ENCODE results near the gene ZNHIT2.

DNA sequence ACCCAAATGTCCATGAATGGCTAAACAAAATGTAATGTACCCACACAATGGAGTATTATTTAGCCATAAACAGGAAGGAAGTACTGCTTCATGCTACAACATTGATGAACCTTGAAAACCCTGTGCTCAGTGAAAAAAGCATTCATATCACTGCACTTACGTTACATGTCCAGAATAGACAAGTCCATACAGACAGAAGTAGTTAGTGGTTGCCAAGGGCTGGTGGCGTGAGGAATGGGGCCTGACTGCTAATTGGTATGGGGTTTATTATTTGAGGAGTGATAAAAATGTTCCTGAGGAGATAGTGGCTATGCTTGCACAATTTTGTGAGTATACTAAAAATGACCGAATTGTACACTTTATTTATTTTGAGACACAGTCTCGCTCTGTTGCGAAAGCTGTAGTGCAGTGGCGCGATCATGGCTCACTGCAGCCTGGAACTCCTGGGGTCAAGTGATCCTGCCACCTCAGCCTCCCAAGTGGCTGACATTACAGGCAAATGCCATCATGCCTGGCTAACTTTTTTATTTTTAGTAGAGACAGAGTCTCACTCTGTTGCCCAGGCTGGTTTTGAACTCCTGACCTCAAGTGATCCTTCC is 24.5 kb upstream of the ZNHIT2 start:
- TF ChIP-seq EP300 (IDR thresholded peaks at IDR 0.05; ENCODE audit: borderline replicate concordance) (no peak), ZBTB7A (IDR thresholded peaks at IDR 0.05; ENCODE audit: low read depth) (no peak), RAD21 (IDR thresholded peaks at IDR 0.05; ENCODE audit: low read depth) (no peak), EGR1 (IDR thresholded peaks at IDR 0.05) (no peak), CREB1 (IDR thresholded peaks at IDR 0.05; ENCODE audit: low read depth) (no peak), TCF12 (IDR thresholded peaks at IDR 0.05; ENCODE audit: low read depth) (no peak)
- TF ChIP-seq, protein P1, sequence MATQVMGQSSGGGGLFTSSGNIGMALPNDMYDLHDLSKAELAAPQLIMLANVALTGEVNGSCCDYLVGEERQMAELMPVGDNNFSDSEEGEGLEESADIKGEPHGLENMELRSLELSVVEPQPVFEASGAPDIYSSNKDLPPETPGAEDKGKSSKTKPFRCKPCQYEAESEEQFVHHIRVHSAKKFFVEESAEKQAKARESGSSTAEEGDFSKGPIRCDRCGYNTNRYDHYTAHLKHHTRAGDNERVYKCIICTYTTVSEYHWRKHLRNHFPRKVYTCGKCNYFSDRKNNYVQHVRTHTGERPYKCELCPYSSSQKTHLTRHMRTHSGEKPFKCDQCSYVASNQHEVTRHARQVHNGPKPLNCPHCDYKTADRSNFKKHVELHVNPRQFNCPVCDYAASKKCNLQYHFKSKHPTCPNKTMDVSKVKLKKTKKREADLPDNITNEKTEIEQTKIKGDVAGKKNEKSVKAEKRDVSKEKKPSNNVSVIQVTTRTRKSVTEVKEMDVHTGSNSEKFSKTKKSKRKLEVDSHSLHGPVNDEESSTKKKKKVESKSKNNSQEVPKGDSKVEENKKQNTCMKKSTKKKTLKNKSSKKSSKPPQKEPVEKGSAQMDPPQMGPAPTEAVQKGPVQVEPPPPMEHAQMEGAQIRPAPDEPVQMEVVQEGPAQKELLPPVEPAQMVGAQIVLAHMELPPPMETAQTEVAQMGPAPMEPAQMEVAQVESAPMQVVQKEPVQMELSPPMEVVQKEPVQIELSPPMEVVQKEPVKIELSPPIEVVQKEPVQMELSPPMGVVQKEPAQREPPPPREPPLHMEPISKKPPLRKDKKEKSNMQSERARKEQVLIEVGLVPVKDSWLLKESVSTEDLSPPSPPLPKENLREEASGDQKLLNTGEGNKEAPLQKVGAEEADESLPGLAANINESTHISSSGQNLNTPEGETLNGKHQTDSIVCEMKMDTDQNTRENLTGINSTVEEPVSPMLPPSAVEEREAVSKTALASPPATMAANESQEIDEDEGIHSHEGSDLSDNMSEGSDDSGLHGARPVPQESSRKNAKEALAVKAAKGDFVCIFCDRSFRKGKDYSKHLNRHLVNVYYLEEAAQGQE (IDR thresholded peaks at IDR 0.05; ENCODE audit: low read depth): no peak
- TF ChIP-seq, protein P2, sequence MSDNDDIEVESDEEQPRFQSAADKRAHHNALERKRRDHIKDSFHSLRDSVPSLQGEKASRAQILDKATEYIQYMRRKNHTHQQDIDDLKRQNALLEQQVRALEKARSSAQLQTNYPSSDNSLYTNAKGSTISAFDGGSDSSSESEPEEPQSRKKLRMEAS (IDR thresholded peaks at IDR 0.05): no peak
